ENCODE data around the gene ARHGEF11. TPM values are rescaled to one million over a fixed set of nuclear protein-coding genes. Genes with fewer than 3 reads are reported as not detected.

The ARHGEF11 gene
- total and polyA plus RNA-seq, 4 donors = 14.2 to 44.1 (median 31.9) TPM

DNA sequence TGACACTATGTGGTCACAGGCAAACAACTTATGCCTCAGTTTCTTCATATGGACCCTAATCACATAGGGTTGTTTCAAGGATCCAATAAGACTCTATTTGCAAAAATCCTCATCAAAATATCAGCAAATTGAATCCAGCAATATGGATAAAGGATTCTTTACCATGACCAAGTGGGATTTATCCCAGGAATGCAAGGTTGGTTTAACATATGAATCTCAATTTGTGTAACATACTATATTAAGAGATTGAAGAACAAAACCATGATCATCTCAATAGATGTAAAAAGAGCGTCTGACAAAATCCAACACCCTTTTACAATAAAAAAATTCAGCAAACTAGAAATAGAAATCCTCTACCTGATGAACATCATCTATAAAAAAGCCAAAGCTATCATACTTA, 23.9 kb downstream of the ARHGEF11 start:
- Histone ChIP-seq H3K9ac (ENCODE audit: insufficient read depth in 1 of 2, low read length in 2 of 2) (no peak overlapping the region), H3K27ac (ENCODE audit: low read depth in 1 of 2, low read length in 1 of 2) (no peak overlapping the region), H3K9me3 (ENCODE audit: control insufficient read depth in 4 of 4, insufficient read depth in 3 of 4, low read length in 3 of 4) (peaks cover 0 to 13% (median 6%) of the 10 kb centered on the region in 4 donors), H3K4me1 (ENCODE audit: control insufficient read depth in 5 of 5, insufficient read depth in 5 of 5, low read length in 5 of 5) (peaks cover 0 to 11% (median 0%) of the 10 kb centered on the region in 5 donors), H3K4me3 (no peak overlapping the region), H3K36me3 (ENCODE audit: control insufficient read depth in 4 of 4, insufficient read depth in 4 of 4, low read length in 4 of 4) (peaks cover 0 to 2% (median 0%) of the 10 kb centered on the region in 4 donors), H3K27me3 (ENCODE audit: control insufficient read depth in 3 of 3, insufficient read depth in 3 of 3, low read length in 2 of 3) (no peaks in the 10 kb centered on the region)
- 94 to 95% methylated on average over 1 of the region's 1 CpG for WGBS, 2 donors
- TF ChIP-seq, protein P1, sequence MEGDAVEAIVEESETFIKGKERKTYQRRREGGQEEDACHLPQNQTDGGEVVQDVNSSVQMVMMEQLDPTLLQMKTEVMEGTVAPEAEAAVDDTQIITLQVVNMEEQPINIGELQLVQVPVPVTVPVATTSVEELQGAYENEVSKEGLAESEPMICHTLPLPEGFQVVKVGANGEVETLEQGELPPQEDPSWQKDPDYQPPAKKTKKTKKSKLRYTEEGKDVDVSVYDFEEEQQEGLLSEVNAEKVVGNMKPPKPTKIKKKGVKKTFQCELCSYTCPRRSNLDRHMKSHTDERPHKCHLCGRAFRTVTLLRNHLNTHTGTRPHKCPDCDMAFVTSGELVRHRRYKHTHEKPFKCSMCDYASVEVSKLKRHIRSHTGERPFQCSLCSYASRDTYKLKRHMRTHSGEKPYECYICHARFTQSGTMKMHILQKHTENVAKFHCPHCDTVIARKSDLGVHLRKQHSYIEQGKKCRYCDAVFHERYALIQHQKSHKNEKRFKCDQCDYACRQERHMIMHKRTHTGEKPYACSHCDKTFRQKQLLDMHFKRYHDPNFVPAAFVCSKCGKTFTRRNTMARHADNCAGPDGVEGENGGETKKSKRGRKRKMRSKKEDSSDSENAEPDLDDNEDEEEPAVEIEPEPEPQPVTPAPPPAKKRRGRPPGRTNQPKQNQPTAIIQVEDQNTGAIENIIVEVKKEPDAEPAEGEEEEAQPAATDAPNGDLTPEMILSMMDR (IDR thresholded peaks at IDR 0.05; ENCODE audit: control extremely low read depth, extremely low read depth) = no peak
- no peak for ATAC-seq (ENCODE audit: insufficient read depth, low FRiP score)
- no peak for DNase-seq

- no peak overlapping the region for H3K4me3 ChIP-seq
- no peak overlapping the region for H3K27ac ChIP-seq (ENCODE audit: low read depth in 1 of 2, low read length in 1 of 2)
- no peaks in the 10 kb centered on the region for H3K27me3 ChIP-seq (ENCODE audit: control insufficient read depth in 3 of 3, insufficient read depth in 3 of 3, low read length in 2 of 3)
- no peak for DNase-seq
- no peaks in the 10 kb centered on the region for H3K4me1 ChIP-seq (ENCODE audit: control insufficient read depth in 5 of 5, insufficient read depth in 5 of 5, low read length in 5 of 5)
- ATAC-seq (ENCODE audit: insufficient read depth, low FRiP score) = no peak
- peaks cover 0 to 13% (median 6%) of the 10 kb centered on the region in 4 donors for H3K9me3 ChIP-seq (ENCODE audit: control insufficient read depth in 4 of 4, insufficient read depth in 3 of 4, low read length in 3 of 4)
- no peaks in the 10 kb centered on the region for H3K36me3 ChIP-seq (ENCODE audit: control insufficient read depth in 4 of 4, insufficient read depth in 4 of 4, low read length in 4 of 4)
- no peak overlapping the region for H3K9ac ChIP-seq (ENCODE audit: insufficient read depth in 1 of 2, low read length in 2 of 2)
- TF ChIP-seq, protein P1 (IDR thresholded peaks at IDR 0.05; ENCODE audit: control extremely low read depth, extremely low read depth) = no peak
Observed at GRCh38 chr1:157019457-157019856, 26.1 kb downstream of the ARHGEF11 start.

GRCh38 chr1:157011845-157012244, 33.7 kb downstream of the ARHGEF11 start:
- 96 to 98% methylated on average over 3 of the region's 3 CpGs for WGBS, 2 donors
- ATAC-seq (ENCODE audit: insufficient read depth, low FRiP score) (no peak), DNase-seq (no peak)
- Histone ChIP-seq H3K9ac (ENCODE audit: insufficient read depth in 1 of 2, low read length in 2 of 2) (no peak overlapping the region), H3K36me3 (ENCODE audit: control insufficient read depth in 4 of 4, insufficient read depth in 4 of 4, low read length in 4 of 4) (no peaks in the 10 kb centered on the region), H3K4me1 (ENCODE audit: control insufficient read depth in 5 of 5, insufficient read depth in 5 of 5, low read length in 5 of 5) (peaks cover 0 to 9% (median 6%) of the 10 kb centered on the region in 5 donors), H3K9me3 (ENCODE audit: control insufficient read depth in 4 of 4, insufficient read depth in 3 of 4, low read length in 3 of 4) (no peaks in the 10 kb centered on the region), H3K27me3 (ENCODE audit: control insufficient read depth in 3 of 3, insufficient read depth in 3 of 3, low read length in 2 of 3) (no peaks in the 10 kb centered on the region), H3K27ac (ENCODE audit: low read depth in 1 of 2, low read length in 1 of 2) (no peak overlapping the region), H3K4me3 (no peak overlapping the region)
- TF ChIP-seq, protein P1 (IDR thresholded peaks at IDR 0.05; ENCODE audit: control extremely low read depth, extremely low read depth) = no peak

- DNase-seq (no peak), ATAC-seq (ENCODE audit: insufficient read depth, low FRiP score) (no peak)
- no peaks in the 10 kb centered on the region for H3K36me3 ChIP-seq (ENCODE audit: control insufficient read depth in 4 of 4, insufficient read depth in 4 of 4, low read length in 4 of 4)
- TF ChIP-seq, protein P1 (IDR thresholded peaks at IDR 0.05; ENCODE audit: control extremely low read depth, extremely low read depth) = no peak
- H3K9me3 ChIP-seq (ENCODE audit: control insufficient read depth in 4 of 4, insufficient read depth in 3 of 4, low read length in 3 of 4) = no peaks in the 10 kb centered on the region
- no peak overlapping the region for H3K4me3 ChIP-seq
- H3K27me3 ChIP-seq (ENCODE audit: control insufficient read depth in 3 of 3, insufficient read depth in 3 of 3, low read length in 2 of 3) = no peaks in the 10 kb centered on the region
- WGBS, 2 donors = 65 to 71% methylated on average over 1 of the region's 1 CpG
- no peak overlapping the region for H3K9ac ChIP-seq (ENCODE audit: insufficient read depth in 1 of 2, low read length in 2 of 2)
- peaks cover 4 to 24% (median 7%) of the 10 kb centered on the region in 5 donors for H3K4me1 ChIP-seq (ENCODE audit: control insufficient read depth in 5 of 5, insufficient read depth in 5 of 5, low read length in 5 of 5)
- H3K27ac ChIP-seq (ENCODE audit: low read depth in 1 of 2, low read length in 1 of 2) = no peak overlapping the region
Observed at GRCh38 chr1:157008502-157008901, 37.0 kb downstream of the ARHGEF11 start.

All from lung (tissue), 12 donors.